Neuronal stem cell (in vitro differentiated cells): ENCODE measurements around the gene PTPRD.
A peak's percentile ranks its signal among the peaks of the same experiment; 100 is the strongest.
"Not testable (repeated sequence)": the region's sequence is repeated elsewhere in the genome, so short reads cannot be mapped to it uniquely, and the experiment has no call there.

Source experiments
- DNase-seq: peaks from one replicate; pipeline ENCODE4 v3.0.0-alpha.2; 2013; ENCODE audit warnings: low spot score
- H2AFZ ChIP-seq: one replicate; pipeline ENCODE4 v1.6.1; 2013; ENCODE audit warnings: mild to moderate bottlenecking, low read length, inconsistent platforms
- H2AK5ac ChIP-seq: 2 replicates; pipeline ENCODE4 v1.6.1; 2013; ENCODE audit warnings: low read depth, mild to moderate bottlenecking, inconsistent platforms, low read length, moderate library complexity, mixed read lengths
- H2BK120ac ChIP-seq: 2 replicates; pipeline ENCODE4 v1.6.1; 2013; ENCODE audit warnings: low read depth, mild to moderate bottlenecking, inconsistent platforms, low read length, moderate library complexity, mixed read lengths
- H2BK12ac ChIP-seq: one replicate; pipeline ENCODE4 v1.6.1; 2013; ENCODE audit warnings: low read length, inconsistent platforms
- H2BK15ac ChIP-seq: 2 replicates; pipeline ENCODE4 v1.6.1; 2013; ENCODE audit warnings: mild to moderate bottlenecking, low read length, inconsistent platforms, mixed read lengths
- H2BK5ac ChIP-seq: one replicate; pipeline ENCODE4 v1.6.1; 2013; ENCODE audit warnings: inconsistent platforms, mild to moderate bottlenecking, low read length, moderate library complexity
- H3K14ac ChIP-seq: one replicate; pipeline ENCODE4 v1.6.1; 2013; ENCODE audit warnings: low read length, inconsistent platforms
- H3K18ac ChIP-seq: 2 replicates; pipeline ENCODE4 v1.6.1; 2013; ENCODE audit warnings: low read length, inconsistent platforms
- H3K23ac ChIP-seq: 2 replicates; pipeline ENCODE4 v1.6.1; 2013; ENCODE audit warnings: low read depth, mild to moderate bottlenecking, mixed read lengths, low read length, inconsistent platforms; ENCODE audit not compliant: poor library complexity
- H3K27ac ChIP-seq: replicated peaks from 3 replicates; pipeline ENCODE4 v1.5.1; 2013; ENCODE audit warnings: low read length, inconsistent platforms
- H3K27me3 ChIP-seq, 3 experiments: 2 replicates each; pipeline ENCODE4 v1.6.1; 2013; ENCODE audit warnings: low read length in 3 of 3, mild to moderate bottlenecking in 2 of 3, inconsistent platforms in 1 of 3, low read depth in 1 of 3, mixed read lengths in 1 of 3, moderate library complexity in 1 of 3; ENCODE audit not compliant: control insufficient read depth in 3 of 3, insufficient read depth in 3 of 3
- H3K36me3 ChIP-seq, 2 donors: replicated peaks in 1 of 2; 2 replicates each; pipeline ENCODE4 v1.6.1; 2013; ENCODE audit warnings: low read length in 2 of 2; ENCODE audit not compliant: control insufficient read depth in 2 of 2, insufficient read depth in 2 of 2
- H3K4ac ChIP-seq: 2 replicates; pipeline ENCODE4 v1.6.1; 2013; ENCODE audit warnings: inconsistent platforms, mild to moderate bottlenecking, low read length, moderate library complexity
- H3K4me1 ChIP-seq, 2 donors: 1 replicate in 1 of 2; 2 replicates in 1 of 2; pipeline ENCODE4 v1.6.1; 2013; ENCODE audit warnings: low read length in 2 of 2, low read depth in 1 of 2; ENCODE audit not compliant: control insufficient read depth in 2 of 2, insufficient read depth in 1 of 2
- H3K4me2 ChIP-seq: one replicate; pipeline ENCODE4 v1.6.1; 2013; ENCODE audit warnings: mild to moderate bottlenecking, low read length, inconsistent platforms; ENCODE audit not compliant: insufficient read depth, poor library complexity, severe bottlenecking
- H3K4me3 ChIP-seq, 2 donors: 2 replicates each; pipeline ENCODE4 v1.5.1; 2013; ENCODE audit warnings: low read length in 2 of 2, mild to moderate bottlenecking in 2 of 2, inconsistent platforms in 1 of 2, moderate library complexity in 1 of 2
- H3K79me1 ChIP-seq: one replicate; pipeline ENCODE4 v1.6.1; 2013; ENCODE audit warnings: low read depth, mild to moderate bottlenecking, inconsistent platforms, low read length, moderate library complexity
- H3K9ac ChIP-seq: one replicate; pipeline ENCODE4 v1.6.1; 2013; ENCODE audit warnings: mild to moderate bottlenecking, low read depth, low read length, inconsistent platforms; ENCODE audit not compliant: poor library complexity
- H3K9me3 ChIP-seq, 2 donors: replicated peaks in 1 of 2; 2 replicates each; pipeline versions ENCODE3 to v1.6.1; 2013; ENCODE audit warnings: low read length in 2 of 2, mild to moderate bottlenecking in 2 of 2, inconsistent platforms in 1 of 2, low read depth in 1 of 2, mixed read lengths in 1 of 2, moderate library complexity in 1 of 2; ENCODE audit not compliant: control insufficient read depth in 2 of 2, insufficient read depth in 1 of 2
- H4K8ac ChIP-seq: one replicate; pipeline ENCODE4 v1.6.1; 2013; ENCODE audit warnings: low read depth, mild to moderate bottlenecking, inconsistent platforms, low read length, moderate library complexity
- H4K91ac ChIP-seq: one replicate; pipeline ENCODE4 v1.6.1; 2013; ENCODE audit warnings: low read length, low read depth, mild to moderate bottlenecking, inconsistent platforms; ENCODE audit not compliant: poor library complexity
- WGBS, 2 donors: extraction: QIAGEN DNeasy Blood & Tissue Kit; methylation state at CpG; one replicate each; pipeline ENCODE4 v1.1.7; 2013; ENCODE audit warnings: missing lambda C conversion rate in 2 of 2, mixed read lengths in 1 of 2; ENCODE audit not compliant: insufficient read length in 2 of 2, insufficient replicate concordance in 1 of 2; ENCODE audit errors: extremely low coverage in 2 of 2; 5-methylcytosine and 5-hydroxymethylcytosine counted together

Gene PTPRD

DNA sequence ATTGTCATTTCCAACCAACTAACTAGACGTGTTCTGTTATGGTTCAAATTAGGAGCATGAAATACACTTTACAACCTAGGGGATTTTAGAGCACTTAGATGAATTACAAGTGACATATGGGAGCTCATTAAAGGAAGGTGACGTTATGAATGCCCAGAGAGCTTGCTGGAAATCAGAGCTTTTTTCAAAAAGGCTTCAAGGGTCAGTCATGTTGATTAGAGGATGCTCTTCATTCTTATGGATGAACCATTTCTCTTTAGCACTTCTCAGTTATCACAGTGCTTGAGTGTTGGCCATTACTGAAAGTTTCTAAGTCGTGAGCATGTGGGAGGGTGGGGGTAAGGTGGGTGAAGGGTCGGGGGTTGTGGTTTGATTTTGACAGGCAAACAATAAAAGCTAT, 1567.7 kb downstream of the PTPRD start:
- Histone ChIP-seq H2BK15ac (no peak overlapping the region), H2BK12ac (no peak overlapping the region), H3K27ac (no peak overlapping the region), H3K9ac (no peak overlapping the region), H4K8ac (no peak overlapping the region), H3K36me3 (no peaks in the 10 kb centered on the region), H3K23ac (no peak overlapping the region), H3K18ac (no peak overlapping the region), H2BK120ac (no peak overlapping the region), H2BK5ac (no peak overlapping the region), H2AFZ (no peak overlapping the region), H3K27me3 (no peaks in the 10 kb centered on the region), H3K14ac (no peak overlapping the region), H3K4me1 (peaks cover 4 to 6% of the 10 kb centered on the region in 2 donors), H4K91ac (no peak overlapping the region), H3K79me1 (no peaks in the 10 kb centered on the region), H3K4me2 (no peak overlapping the region), H3K9me3 (no peaks in the 10 kb centered on the region), H3K4me3 (no peak overlapping the region), H3K4ac (no peak overlapping the region), H2AK5ac (no peak overlapping the region)
- DNase-seq: no peak
- 100% methylated on average over 2 of the region's 4 CpGs; no CpG with 5 or more reads in 1 of the 2 donors for WGBS, 2 donors

GRCh38 chr9:9043788-9044187, 1569.0 kb downstream of the PTPRD start:
- not testable (repeated sequence) for H3K36me3 ChIP-seq, H3K4ac ChIP-seq, H2AK5ac ChIP-seq, H2BK120ac ChIP-seq, H3K4me1 ChIP-seq, H3K27ac ChIP-seq, H3K18ac ChIP-seq, H2BK15ac ChIP-seq, H4K91ac ChIP-seq, H3K27me3 ChIP-seq, H3K4me2 ChIP-seq, H4K8ac ChIP-seq, H3K14ac ChIP-seq, H3K9me3 ChIP-seq, H3K79me1 ChIP-seq, H3K4me3 ChIP-seq, H3K9ac ChIP-seq, H2BK5ac ChIP-seq, H2AFZ ChIP-seq, DNase-seq, H3K23ac ChIP-seq
- WGBS, 2 donors: no CpG with 5 or more reads among the region's 3 CpGs
- H2BK12ac ChIP-seq: peak overlapping the region; percentile 18

DNA sequence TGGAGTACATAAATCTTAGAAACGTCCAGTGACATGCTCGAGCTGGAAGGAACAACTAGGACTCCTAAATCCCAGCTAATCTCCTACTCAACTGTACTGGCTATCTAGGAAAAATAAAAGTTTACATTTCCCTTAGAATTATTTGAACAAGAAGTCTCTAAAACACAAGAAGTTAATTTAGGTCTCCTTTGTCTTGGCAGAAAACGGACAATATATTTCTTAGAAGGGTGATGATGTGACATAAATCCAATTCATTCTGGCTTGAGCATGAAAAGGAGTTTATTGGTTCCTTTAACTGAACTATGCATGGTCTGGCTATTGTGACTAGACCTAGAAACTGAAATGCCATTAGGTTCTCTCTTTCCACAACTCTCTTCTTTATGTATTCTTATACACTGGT, 1571.0 kb downstream of the PTPRD start:
- Histone ChIP-seq H3K9ac (no peak overlapping the region), H3K27ac (no peak overlapping the region), H3K18ac (no peak overlapping the region), H4K91ac (no peak overlapping the region), H3K9me3 (no peaks in the 10 kb centered on the region), H2BK12ac (no peak overlapping the region), H3K36me3 (no peaks in the 10 kb centered on the region), H4K8ac (no peak overlapping the region), H2BK15ac (no peak overlapping the region), H3K4me2 (no peak overlapping the region), H3K79me1 (no peaks in the 10 kb centered on the region), H3K4me1 (peaks cover 4 to 6% of the 10 kb centered on the region in 2 donors), H2AK5ac (no peak overlapping the region), H2BK5ac (no peak overlapping the region), H3K23ac (no peak overlapping the region), H3K4ac (no peak overlapping the region), H3K27me3 (no peaks in the 10 kb centered on the region), H2BK120ac (no peak overlapping the region), H3K14ac (no peak overlapping the region), H3K4me3 (no peak overlapping the region), H2AFZ (no peak overlapping the region)
- no CpG with 5 or more reads among the region's 3 CpGs for WGBS, 2 donors
- DNase-seq: no peak

GRCh38 chr9:9033022-9033421, 1579.8 kb downstream of the PTPRD start:
- no peak for DNase-seq
- H3K27ac ChIP-seq: no peak overlapping the region
- H2BK120ac ChIP-seq: no peak overlapping the region
- no peak overlapping the region for H2BK5ac ChIP-seq
- WGBS, 2 donors: no CpG with 5 or more reads among the region's 2 CpGs
- no peaks in the 10 kb centered on the region for H3K79me1 ChIP-seq
- no peak overlapping the region for H3K4me3 ChIP-seq
- no peak overlapping the region for H3K23ac ChIP-seq
- H4K91ac ChIP-seq: no peak overlapping the region
- H3K14ac ChIP-seq: no peak overlapping the region
- H3K36me3 ChIP-seq: no peaks in the 10 kb centered on the region
- no peaks in the 10 kb centered on the region for H3K9me3 ChIP-seq
- no peaks in the 10 kb centered on the region for H3K27me3 ChIP-seq
- no peak overlapping the region for H3K9ac ChIP-seq
- H4K8ac ChIP-seq: no peak overlapping the region
- no peaks in the 10 kb centered on the region for H3K4me1 ChIP-seq
- no peak overlapping the region for H3K4me2 ChIP-seq
- H2AK5ac ChIP-seq: no peak overlapping the region
- no peak overlapping the region for H2AFZ ChIP-seq
- no peak overlapping the region for H3K18ac ChIP-seq
- no peak overlapping the region for H2BK15ac ChIP-seq
- no peak overlapping the region for H3K4ac ChIP-seq
- H2BK12ac ChIP-seq: no peak overlapping the region
